B cell (primary cell): ENCODE data around the gene C6orf15. TPM values are rescaled to one million over a fixed set of nuclear protein-coding genes. Genes with fewer than 3 reads are reported as not detected.

Experiments used
- ATAC-seq: fragments of 200-7000 bp; cut with Tn5 transposase; one replicate; pipeline ENCODE4 v1.10.0; 2021; ENCODE audit warnings: low read depth, mild to moderate bottlenecking, moderate number of reproducible peaks, moderate library complexity
- CTCF ChIA-PET: fragments of 350-600 bp; sonication (Branson Sonifier 250); formaldehyde crosslinking; loops from one replicate; lab custom pipeline; 2021; ENCODE audit warnings: antibody characterized with exemption, inconsistent platforms; lab: Charles Lee
- POLR2A ChIA-PET: fragments of 350-600 bp; sonication (Branson Sonifier 250); formaldehyde crosslinking; loops from one replicate; lab custom pipeline; 2021; ENCODE audit warnings: antibody characterized with exemption; lab: Charles Lee
- DNase-seq: peaks from one replicate; pipeline ENCODE4 v3.0.0; 2013
- H2AFZ ChIP-seq: 2 replicates; pipeline ENCODE4 v1.6.1; 2012; ENCODE audit warnings: mild to moderate bottlenecking, low read depth, low read length; ENCODE audit not compliant: insufficient read depth, poor library complexity, severe bottlenecking
- H3K27ac ChIP-seq, 2 donors: 1 replicate in 1 of 2; 2 replicates in 1 of 2; pipeline ENCODE4 v1.5.1; 2012 to 2013; ENCODE audit warnings: low read length in 2 of 2, mild to moderate bottlenecking in 2 of 2, moderate library complexity in 1 of 2
- H3K27me3 ChIP-seq, 4 experiments: fragments of 200-600 bp in 1 of 4; sonication (generic) in 1 of 4; replicated peaks in 1 of 4; 1 replicate in 2 of 4; 2 replicates in 2 of 4; pipeline versions ENCODE4 v1.6.1 to v1.7.0; 2013 to 2016; ENCODE audit warnings: low read length in 3 of 4, mild to moderate bottlenecking in 2 of 4, mixed read lengths in 1 of 4, moderate library complexity in 1 of 4; ENCODE audit not compliant: insufficient read depth in 4 of 4, control insufficient read depth in 3 of 4; ENCODE audit errors: control extremely low read depth in 1 of 4
- H3K36me3 ChIP-seq, 2 experiments: replicated peaks in 1 of 2; 1 replicate in 1 of 2; 2 replicates in 1 of 2; pipeline versions ENCODE4 v1.6.1 to v1.7.1; 2013; ENCODE audit warnings: low read length in 1 of 2; ENCODE audit not compliant: insufficient read depth in 2 of 2, control insufficient read depth in 1 of 2; ENCODE audit errors: control extremely low read depth in 1 of 2, extremely low read depth in 1 of 2
- H3K4me1 ChIP-seq, 2 donors: fragments of 200-600 bp in 1 of 2; sonication (generic) in 1 of 2; 1 replicate in 1 of 2; 2 replicates in 1 of 2; pipeline versions ENCODE4 v1.5.1 to v1.6.1; 2013 to 2017; ENCODE audit warnings: low read length in 2 of 2; ENCODE audit not compliant: control insufficient read depth in 2 of 2, insufficient read depth in 2 of 2
- H3K4me2 ChIP-seq: replicated peaks from 2 replicates; pipeline ENCODE3; 2012; ENCODE audit warnings: mild to moderate bottlenecking, low read depth, low read length; ENCODE audit not compliant: poor library complexity, severe bottlenecking
- H3K4me3 ChIP-seq, 5 experiments: fragments of 200-600 bp in 1 of 5; sonication (generic) in 1 of 5; 1 replicate in 3 of 5; 2 replicates in 2 of 5; pipeline versions ENCODE4 v1.5.1 to v1.7.0; 2011 to 2016; ENCODE audit warnings: low read length in 4 of 5, mild to moderate bottlenecking in 4 of 5, low read depth in 2 of 5, control low read depth in 1 of 5, moderate library complexity in 1 of 5; ENCODE audit not compliant: insufficient read depth in 1 of 5; ENCODE audit errors: control extremely low read depth in 1 of 5, extremely low read depth in 1 of 5
- H3K79me2 ChIP-seq: fragments of 200-600 bp; sonication (generic); one replicate; pipeline ENCODE4 v1.6.0; 2016; ENCODE audit warnings: low read length; ENCODE audit not compliant: control insufficient read depth, insufficient read depth
- H3K9ac ChIP-seq: fragments of 200-600 bp; sonication (generic); 2 replicates; pipeline ENCODE4 v1.6.1; 2017; ENCODE audit warnings: mild to moderate bottlenecking, low read length, moderate library complexity
- H3K9me3 ChIP-seq, 3 donors: one replicate each; pipeline versions ENCODE4 v1.6.1 to v1.7.1; 2013; ENCODE audit warnings: low read length in 2 of 3; ENCODE audit not compliant: control insufficient read depth in 2 of 3, insufficient read depth in 1 of 3; ENCODE audit errors: control extremely low read depth in 1 of 3
- H4K20me1 ChIP-seq: 2 replicates; pipeline ENCODE4 v1.6.0; 2012; ENCODE audit warnings: mild to moderate bottlenecking, low read length; ENCODE audit not compliant: insufficient read depth, control insufficient read depth, poor library complexity, severe bottlenecking
- H3K27ac Mint-ChIP-seq: one replicate; pipeline ENCODE4 v1.8.0; 2021; ENCODE audit warnings: mixed read lengths
- H3K27me3 Mint-ChIP-seq: one replicate; pipeline ENCODE4 v1.8.0; 2021; ENCODE audit warnings: mixed read lengths
- H3K4me1 Mint-ChIP-seq: one replicate; pipeline ENCODE4 v1.8.0; 2021; ENCODE audit warnings: mixed read lengths
- H3K4me3 Mint-ChIP-seq: one replicate; pipeline ENCODE4 v1.8.0; 2021; ENCODE audit warnings: mixed read lengths
- H3K9me3 Mint-ChIP-seq: one replicate; pipeline ENCODE4 v1.8.0; 2022; ENCODE audit warnings: mixed read lengths; ENCODE audit not compliant: insufficient read depth
- CTCF ChIP-seq: fragments of 200-600 bp; IDR thresholded peaks from one replicate; pipeline ENCODE4 v1.8.0; 2022; ENCODE audit warnings: antibody characterized with exemption, mild to moderate bottlenecking
- EZH2 ChIP-seq: IDR thresholded peaks from 2 replicates; pipeline ENCODE4 v1.6.1; 2012; ENCODE audit warnings: borderline replicate concordance, low read depth, mild to moderate bottlenecking, moderate library complexity, low read length; ENCODE audit not compliant: insufficient read depth, poor library complexity, severe bottlenecking
- WGBS: methylation state at CpG from one replicate; pipeline ENCODE4 v1.1.5; 2013; ENCODE audit warnings: missing lambda C conversion rate; ENCODE audit not compliant: insufficient coverage; 5-methylcytosine and 5-hydroxymethylcytosine counted together
- intact Hi-C: fragments of 100-400 bp; cut with micrococcal nuclease; formaldehyde crosslinking; loops from one replicate; pipeline ENCODE4 v1.10.0; 2022
- polyA plus RNA-seq: library from polyadenylated mRNA; depleted of rRNA; stranded (reverse); fragments of >200 nt; gene quantifications from 2 replicates; pipeline ENCODE4 v1.2.3, GENCODE V29; 2012
- total RNA-seq, 2 donors: library from RNA; stranded (reverse); fragments of 120-200 nt in 1 of 2; gene quantifications; 1 replicate in 1 of 2; 2 replicates in 1 of 2; pipeline versions ENCODE4 v1.2.3 to v1.2.4, GENCODE V29; 2013 to 2022

Gene C6orf15
- total and polyA plus RNA-seq, 2 donors (not counting 1 experiment from before 2014, with no cell fraction given), result not detected

- H3K4me3 Mint-ChIP-seq, result no peak overlapping the region
- H3K27me3 Mint-ChIP-seq, result peaks cover 33% of the 10 kb centered on the region
- no peak overlapping the region for H2AFZ ChIP-seq
- H3K9me3 Mint-ChIP-seq, result no peaks in the 10 kb centered on the region
- H3K27ac ChIP-seq, result no peak overlapping the region
- H3K27me3 ChIP-seq, result peaks cover 0 to 3% (median 0%) of the 10 kb centered on the region in 4 experiments
- H3K4me3 ChIP-seq, result no peak overlapping the region
- H3K4me1 Mint-ChIP-seq, result peaks cover 5% of the 10 kb centered on the region
- H3K9ac ChIP-seq, result no peak overlapping the region
- intact Hi-C loops, result no loop called here
- 85% methylated on average over 10 of the region's 12 CpGs for WGBS
- H4K20me1 ChIP-seq, result no peaks in the 10 kb centered on the region
- DNase-seq, result no peak
- H3K4me2 ChIP-seq, result no peak overlapping the region
- H3K79me2 ChIP-seq, result no peaks in the 10 kb centered on the region
- no peak overlapping the region for H3K27ac Mint-ChIP-seq
- no peaks in the 10 kb centered on the region for H3K36me3 ChIP-seq
- H3K9me3 ChIP-seq, result no peaks in the 10 kb centered on the region
- ChIA-PET POLR2A (no interaction called here), CTCF (interaction anchor here (0.6 to 2.5 kb wide), 6 partner anchors 10 to 293 kb away, joined by 4 to 9 read pairs (median 5); no protein-coding TSS in a partner anchor)
- TF ChIP-seq EZH2, result no peak
- H3K4me1 ChIP-seq, result peaks cover 0 to 6% of the 10 kb centered on the region in 2 donors
- ATAC-seq, result no peak
These were observed 3.7 kb upstream of the C6orf15 start for GRCh38 chr6:31115941-31116560.

DNA sequence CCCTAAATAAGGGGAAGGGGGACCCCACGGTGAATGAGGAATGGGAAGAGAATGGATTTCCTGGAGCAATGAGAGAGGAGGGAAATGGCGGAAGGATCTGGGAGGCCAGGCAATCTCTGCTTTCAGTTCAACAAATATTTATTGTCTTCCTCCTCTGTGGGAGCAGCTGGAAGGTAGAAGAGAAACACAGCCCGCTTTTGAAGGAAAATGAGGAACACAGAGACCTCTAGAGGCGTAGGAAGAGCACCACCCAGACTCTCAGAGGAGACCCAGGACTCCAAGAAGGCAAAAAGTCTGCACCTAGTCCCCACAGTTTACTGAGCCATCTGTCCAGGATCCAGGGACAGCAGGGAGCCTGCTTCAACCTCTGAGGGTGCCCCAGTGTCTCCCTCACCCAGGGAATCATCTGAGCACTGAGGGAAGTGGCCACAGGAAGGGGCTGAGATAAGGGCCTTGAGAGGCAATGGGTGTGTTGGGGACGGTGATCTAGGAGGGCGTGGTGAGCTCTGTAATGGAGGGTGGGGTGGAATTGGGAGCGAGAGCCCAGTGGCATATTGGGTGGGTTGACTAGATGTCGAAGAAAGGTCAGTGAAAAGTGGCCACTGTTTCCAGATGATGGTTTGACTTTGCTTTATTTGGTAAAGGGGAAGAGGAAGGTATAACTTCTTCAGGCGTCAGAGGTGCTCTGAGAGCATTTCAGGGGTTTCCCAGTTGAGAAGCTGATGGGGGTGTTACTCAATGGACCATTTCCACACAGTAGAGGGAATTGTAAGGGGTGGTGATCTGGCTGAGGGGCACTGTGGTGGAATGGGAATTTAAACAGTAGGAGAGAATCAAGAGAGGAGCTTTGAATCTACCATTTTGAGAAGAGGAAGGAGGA, 2.8 kb upstream of the C6orf15 start:
- POLR2A ChIA-PET, result no interaction called here
- Histone ChIP-seq H3K9ac (no peak overlapping the region), H3K4me2 (no peak overlapping the region), H3K9me3 (no peaks in the 10 kb centered on the region), H3K27me3 (peaks cover 0 to 7% (median 3%) of the 10 kb centered on the region in 4 experiments), H3K27ac (no peak overlapping the region), H4K20me1 (no peaks in the 10 kb centered on the region), H3K79me2 (no peaks in the 10 kb centered on the region), H3K4me3 (no peak overlapping the region), H3K4me1 (peaks cover 0 to 6% of the 10 kb centered on the region in 2 donors), H2AFZ (no peak overlapping the region), H3K36me3 (no peaks in the 10 kb centered on the region)
- no peak overlapping the region for H3K27ac Mint-ChIP-seq
- no peak for DNase-seq
- CTCF ChIA-PET, result interaction anchor here (0.7 to 2.4 kb wide), 4 partner anchors 11 to 35 kb away, joined by 3 to 6 read pairs (median 4); no protein-coding TSS in a partner anchor
- WGBS, result 40% methylated on average over 6 of the region's 9 CpGs
- no peak overlapping the region for H3K4me3 Mint-ChIP-seq
- peaks cover 41% of the 10 kb centered on the region for H3K27me3 Mint-ChIP-seq
- ATAC-seq, result no peak
- intact Hi-C loops, result no loop called here
- no peaks in the 10 kb centered on the region for H3K9me3 Mint-ChIP-seq
- peaks cover 5% of the 10 kb centered on the region for H3K4me1 Mint-ChIP-seq
- no peak for TF ChIP-seq EZH2
- no peak for TF ChIP-seq CTCF
